ENCODE measurements around the gene PLXNA2.

PLXNA2 gene

GRCh38 chr1:208241512-208241911 is 2.7 kb downstream of the PLXNA2 start:
- Histone ChIP-seq H3K27ac (ENCODE audit: low read depth, low read length, severe bottlenecking) (no peak overlapping the region), H3K4me1 (ENCODE audit: control insufficient read depth, insufficient read depth, low read length, poor library complexity, severe bottlenecking) (peaks cover 46% of the 10 kb centered on the region), H3K4me3 (ENCODE audit: extremely low read depth, insufficient read depth, low read length, poor library complexity, severe bottlenecking) (peak overlapping the region; percentile 79), H3K9me3 (ENCODE audit: control insufficient read depth, low read length) (no peaks in the 10 kb centered on the region), H3K36me3 (ENCODE audit: control insufficient read depth, insufficient read depth, low read length) (peaks cover 31% of the 10 kb centered on the region)
- 51 to 71% methylated on average over 1 to 3 of the region's 5 CpGs for WGBS, 2 experiments (ENCODE audit: insufficient coverage in 2 of 2)

GRCh38 chr1:208240662-208241355 is 3.4 kb downstream of the PLXNA2 start:
- Histone ChIP-seq H3K27ac (ENCODE audit: low read depth, low read length, severe bottlenecking) (no peak overlapping the region), H3K9me3 (ENCODE audit: control insufficient read depth, low read length) (no peaks in the 10 kb centered on the region), H3K4me1 (ENCODE audit: control insufficient read depth, insufficient read depth, low read length, poor library complexity, severe bottlenecking) (peaks cover 53% of the 10 kb centered on the region), H3K36me3 (ENCODE audit: control insufficient read depth, insufficient read depth, low read length) (peaks cover 31% of the 10 kb centered on the region), H3K4me3 (ENCODE audit: extremely low read depth, insufficient read depth, low read length, poor library complexity, severe bottlenecking) (peak overlapping the region; percentile 79)
- 100% methylated on average over 1 of the region's 3 CpGs; no CpG with 5 or more reads in 1 of the 2 experiments for WGBS, 2 experiments (ENCODE audit: insufficient coverage in 2 of 2)

- H3K9me3 ChIP-seq (ENCODE audit: control insufficient read depth, low read length): no peaks in the 10 kb centered on the region
- H3K36me3 ChIP-seq (ENCODE audit: control insufficient read depth, insufficient read depth, low read length): peaks cover 39% of the 10 kb centered on the region
- H3K27ac ChIP-seq (ENCODE audit: low read depth, low read length, severe bottlenecking): no peak overlapping the region
- H3K4me1 ChIP-seq (ENCODE audit: control insufficient read depth, insufficient read depth, low read length, poor library complexity, severe bottlenecking): peaks cover 63% of the 10 kb centered on the region
- 76 to 82% methylated on average over 6 of the region's 10 CpGs for WGBS, 2 experiments (ENCODE audit: insufficient coverage in 2 of 2)
- H3K4me3 ChIP-seq (ENCODE audit: extremely low read depth, insufficient read depth, low read length, poor library complexity, severe bottlenecking): no peak overlapping the region
Observed at GRCh38 chr1:208239473-208240381, 4.5 kb downstream of the PLXNA2 start.

- Histone ChIP-seq H3K9me3 (ENCODE audit: control insufficient read depth, low read length) (no peaks in the 10 kb centered on the region), H3K4me1 (ENCODE audit: control insufficient read depth, insufficient read depth, low read length, poor library complexity, severe bottlenecking) (peaks cover 71% of the 10 kb centered on the region), H3K27ac (ENCODE audit: low read depth, low read length, severe bottlenecking) (no peak overlapping the region), H3K36me3 (ENCODE audit: control insufficient read depth, insufficient read depth, low read length) (peaks cover 43% of the 10 kb centered on the region), H3K4me3 (ENCODE audit: extremely low read depth, insufficient read depth, low read length, poor library complexity, severe bottlenecking) (no peak overlapping the region)
- WGBS, 2 experiments (ENCODE audit: insufficient coverage in 2 of 2): 15 to 16% methylated on average over 5 to 6 of the region's 9 CpGs
Observed at GRCh38 chr1:208238710-208239472, 5.3 kb downstream of the PLXNA2 start.

GRCh38 chr1:208237241-208237640 is 6.9 kb downstream of the PLXNA2 start:
- H3K4me1 ChIP-seq (ENCODE audit: control insufficient read depth, insufficient read depth, low read length, poor library complexity, severe bottlenecking): peaks cover 83% of the 10 kb centered on the region
- no peaks in the 10 kb centered on the region for H3K9me3 ChIP-seq (ENCODE audit: control insufficient read depth, low read length)
- no peak overlapping the region for H3K27ac ChIP-seq (ENCODE audit: low read depth, low read length, severe bottlenecking)
- H3K36me3 ChIP-seq (ENCODE audit: control insufficient read depth, insufficient read depth, low read length): peaks cover 41% of the 10 kb centered on the region
- 95 to 97% methylated on average over 5 to 7 of the region's 8 CpGs for WGBS, 2 experiments (ENCODE audit: insufficient coverage in 2 of 2)
- H3K4me3 ChIP-seq (ENCODE audit: extremely low read depth, insufficient read depth, low read length, poor library complexity, severe bottlenecking): no peak overlapping the region

- Histone ChIP-seq H3K27ac (ENCODE audit: low read depth, low read length, severe bottlenecking) (peak overlapping the region; percentile 77), H3K36me3 (ENCODE audit: control insufficient read depth, insufficient read depth, low read length) (peaks cover 32% of the 10 kb centered on the region), H3K4me1 (ENCODE audit: control insufficient read depth, insufficient read depth, low read length, poor library complexity, severe bottlenecking) (peaks cover 85% of the 10 kb centered on the region), H3K9me3 (ENCODE audit: control insufficient read depth, low read length) (no peaks in the 10 kb centered on the region), H3K4me3 (ENCODE audit: extremely low read depth, insufficient read depth, low read length, poor library complexity, severe bottlenecking) (no peak overlapping the region)
- 36 to 37% methylated on average over 12 to 15 of the region's 17 CpGs for WGBS, 2 experiments (ENCODE audit: insufficient coverage in 2 of 2)
Observed at GRCh38 chr1:208235982-208236761, 8.0 kb downstream of the PLXNA2 start.

- Histone ChIP-seq H3K36me3 (ENCODE audit: control insufficient read depth, insufficient read depth, low read length) (peaks cover 33% of the 10 kb centered on the region), H3K4me1 (ENCODE audit: control insufficient read depth, insufficient read depth, low read length, poor library complexity, severe bottlenecking) (peaks cover 81% of the 10 kb centered on the region), H3K9me3 (ENCODE audit: control insufficient read depth, low read length) (no peaks in the 10 kb centered on the region), H3K27ac (ENCODE audit: low read depth, low read length, severe bottlenecking) (peak overlapping the region; percentile 77), H3K4me3 (ENCODE audit: extremely low read depth, insufficient read depth, low read length, poor library complexity, severe bottlenecking) (no peak overlapping the region)
- WGBS, 2 experiments (ENCODE audit: insufficient coverage in 2 of 2): 71% methylated on average over 4 of the region's 9 CpGs; no CpG with 5 or more reads in 1 of the 2 experiments
Observed at GRCh38 chr1:208235356-208235981, 8.7 kb downstream of the PLXNA2 start.

- Histone ChIP-seq H3K27ac (ENCODE audit: low read depth, low read length, severe bottlenecking) (no peak overlapping the region), H3K9me3 (ENCODE audit: control insufficient read depth, low read length) (no peaks in the 10 kb centered on the region), H3K4me1 (ENCODE audit: control insufficient read depth, insufficient read depth, low read length, poor library complexity, severe bottlenecking) (peaks cover 81% of the 10 kb centered on the region), H3K4me3 (ENCODE audit: extremely low read depth, insufficient read depth, low read length, poor library complexity, severe bottlenecking) (no peak overlapping the region), H3K36me3 (ENCODE audit: control insufficient read depth, insufficient read depth, low read length) (peaks cover 34% of the 10 kb centered on the region)
- WGBS, 2 experiments (ENCODE audit: insufficient coverage in 2 of 2): 98 to 100% methylated on average over 2 to 5 of the region's 5 CpGs
Observed at GRCh38 chr1:208234721-208235120, 9.5 kb downstream of the PLXNA2 start.

- Histone ChIP-seq H3K27ac (ENCODE audit: low read depth, low read length, severe bottlenecking) (peak overlapping the region; percentile 31), H3K36me3 (ENCODE audit: control insufficient read depth, insufficient read depth, low read length) (peaks cover 41% of the 10 kb centered on the region), H3K4me3 (ENCODE audit: extremely low read depth, insufficient read depth, low read length, poor library complexity, severe bottlenecking) (no peak overlapping the region), H3K4me1 (ENCODE audit: control insufficient read depth, insufficient read depth, low read length, poor library complexity, severe bottlenecking) (peaks cover 77% of the 10 kb centered on the region), H3K9me3 (ENCODE audit: control insufficient read depth, low read length) (no peaks in the 10 kb centered on the region)
- 39 to 43% methylated on average over 2 to 3 of the region's 3 CpGs for WGBS, 2 experiments (ENCODE audit: insufficient coverage in 2 of 2)
Observed at GRCh38 chr1:208233978-208234377, 10.2 kb downstream of the PLXNA2 start.
